Epithelial cell of esophagus (primary cell): ENCODE measurements around the gene GATAD2A.

Experiments
- DNase-seq: peaks from one replicate; pipeline ENCODE4 v3.0.0; 2010; ENCODE audit warnings: low read depth
- H3K4me3 ChIP-seq: 2 replicates; pipeline ENCODE4 v1.5.1; 2011; ENCODE audit warnings: mild to moderate bottlenecking, low read length, control low read depth
- TF ChIP-seq, protein P1 (sequence below): IDR thresholded peaks from 2 replicates; pipeline ENCODE4 v1.5.1; 2011; ENCODE audit warnings: low read depth, mild to moderate bottlenecking, low read length, control low read depth, inconsistent platforms; ENCODE audit not compliant: insufficient read depth; ENCODE audit errors: missing control alignments

Gene GATAD2A

DNA sequence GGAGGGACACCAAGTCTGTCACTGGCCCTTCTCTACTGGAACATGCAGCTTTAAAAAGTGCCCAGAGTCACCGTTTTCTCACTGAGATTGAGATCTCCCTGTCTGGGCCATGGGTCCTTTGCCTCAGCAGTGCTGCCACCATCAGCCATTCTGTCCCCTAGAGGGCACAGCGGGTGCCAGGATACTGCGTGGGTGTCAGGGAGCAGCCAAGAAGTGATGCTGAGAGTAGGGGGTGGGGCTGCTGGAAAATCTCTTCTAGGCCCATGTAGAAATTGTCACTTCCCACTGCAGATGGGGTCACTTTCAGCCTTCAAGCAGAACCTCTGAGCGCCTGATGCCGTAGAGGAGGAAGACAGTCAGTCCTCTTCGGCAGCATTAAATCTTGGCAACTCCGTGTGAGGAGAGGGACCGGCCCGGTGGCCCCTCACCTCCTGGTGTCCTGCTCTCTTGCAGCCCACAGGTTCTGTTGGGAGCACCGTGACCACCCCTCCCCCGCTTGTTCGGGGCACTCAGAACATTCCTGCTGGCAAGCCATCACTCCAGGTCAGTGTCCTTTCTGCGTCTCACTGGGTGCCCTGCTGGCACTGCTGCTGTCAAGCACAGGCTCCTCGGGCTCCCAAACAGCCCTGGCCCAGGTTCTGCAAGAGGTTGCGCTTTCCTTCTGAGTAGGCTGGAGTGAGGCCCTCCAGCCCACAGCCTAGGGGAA is 88.5 kb downstream of the GATAD2A start:
- no peak for DNase-seq
- no peak overlapping the region for H3K4me3 ChIP-seq
- TF ChIP-seq, protein P1, sequence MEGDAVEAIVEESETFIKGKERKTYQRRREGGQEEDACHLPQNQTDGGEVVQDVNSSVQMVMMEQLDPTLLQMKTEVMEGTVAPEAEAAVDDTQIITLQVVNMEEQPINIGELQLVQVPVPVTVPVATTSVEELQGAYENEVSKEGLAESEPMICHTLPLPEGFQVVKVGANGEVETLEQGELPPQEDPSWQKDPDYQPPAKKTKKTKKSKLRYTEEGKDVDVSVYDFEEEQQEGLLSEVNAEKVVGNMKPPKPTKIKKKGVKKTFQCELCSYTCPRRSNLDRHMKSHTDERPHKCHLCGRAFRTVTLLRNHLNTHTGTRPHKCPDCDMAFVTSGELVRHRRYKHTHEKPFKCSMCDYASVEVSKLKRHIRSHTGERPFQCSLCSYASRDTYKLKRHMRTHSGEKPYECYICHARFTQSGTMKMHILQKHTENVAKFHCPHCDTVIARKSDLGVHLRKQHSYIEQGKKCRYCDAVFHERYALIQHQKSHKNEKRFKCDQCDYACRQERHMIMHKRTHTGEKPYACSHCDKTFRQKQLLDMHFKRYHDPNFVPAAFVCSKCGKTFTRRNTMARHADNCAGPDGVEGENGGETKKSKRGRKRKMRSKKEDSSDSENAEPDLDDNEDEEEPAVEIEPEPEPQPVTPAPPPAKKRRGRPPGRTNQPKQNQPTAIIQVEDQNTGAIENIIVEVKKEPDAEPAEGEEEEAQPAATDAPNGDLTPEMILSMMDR: peak; percentile 9

DNA sequence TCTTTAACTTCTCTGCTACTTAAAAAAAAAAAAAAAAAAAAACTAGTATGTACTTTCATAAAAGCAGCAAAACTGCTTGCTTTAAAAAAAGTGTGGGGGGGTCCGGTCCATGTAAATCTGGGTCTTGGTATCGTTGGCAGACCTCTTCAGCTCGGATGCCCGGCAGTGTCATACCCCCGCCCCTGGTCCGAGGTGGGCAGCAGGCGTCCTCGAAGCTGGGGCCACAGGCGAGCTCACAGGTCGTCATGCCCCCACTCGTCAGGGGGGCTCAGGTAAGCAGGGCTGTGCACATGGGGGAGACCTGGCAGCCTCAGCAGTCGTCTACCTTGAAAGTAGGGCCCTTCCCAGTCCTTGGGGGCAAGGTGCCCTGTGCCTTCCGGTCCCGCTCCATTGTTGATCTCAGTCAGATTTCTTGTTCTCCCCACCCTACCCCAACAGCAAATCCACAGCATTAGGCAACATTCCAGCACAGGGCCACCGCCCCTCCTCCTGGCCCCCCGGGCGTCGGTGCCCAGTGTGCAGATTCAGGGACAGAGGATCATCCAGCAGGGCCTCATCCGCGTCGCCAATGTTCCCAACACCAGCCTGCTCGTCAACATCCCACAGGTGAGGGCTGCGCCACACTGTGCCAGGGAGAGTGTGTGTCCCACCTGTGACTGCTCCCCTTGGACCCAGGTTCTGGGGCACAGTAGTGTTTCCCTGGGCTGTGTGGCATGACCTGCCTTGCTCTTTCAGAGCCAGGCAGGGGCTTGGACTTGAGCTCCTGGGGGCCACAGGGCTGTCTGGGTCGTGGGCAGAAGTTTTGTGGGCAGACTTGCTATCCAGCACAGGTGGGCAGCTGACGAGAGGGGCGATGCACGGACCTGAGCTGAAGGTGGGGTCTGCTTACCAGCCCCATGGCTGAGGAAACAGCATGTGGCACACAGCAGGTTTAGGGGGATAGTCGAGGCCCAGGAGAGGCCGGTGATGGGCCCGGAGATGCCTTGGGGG is 90.4 kb downstream of the GATAD2A start:
- TF ChIP-seq, protein P1: no peak
- DNase-seq: no peak
- H3K4me3 ChIP-seq: no peak overlapping the region

DNA sequence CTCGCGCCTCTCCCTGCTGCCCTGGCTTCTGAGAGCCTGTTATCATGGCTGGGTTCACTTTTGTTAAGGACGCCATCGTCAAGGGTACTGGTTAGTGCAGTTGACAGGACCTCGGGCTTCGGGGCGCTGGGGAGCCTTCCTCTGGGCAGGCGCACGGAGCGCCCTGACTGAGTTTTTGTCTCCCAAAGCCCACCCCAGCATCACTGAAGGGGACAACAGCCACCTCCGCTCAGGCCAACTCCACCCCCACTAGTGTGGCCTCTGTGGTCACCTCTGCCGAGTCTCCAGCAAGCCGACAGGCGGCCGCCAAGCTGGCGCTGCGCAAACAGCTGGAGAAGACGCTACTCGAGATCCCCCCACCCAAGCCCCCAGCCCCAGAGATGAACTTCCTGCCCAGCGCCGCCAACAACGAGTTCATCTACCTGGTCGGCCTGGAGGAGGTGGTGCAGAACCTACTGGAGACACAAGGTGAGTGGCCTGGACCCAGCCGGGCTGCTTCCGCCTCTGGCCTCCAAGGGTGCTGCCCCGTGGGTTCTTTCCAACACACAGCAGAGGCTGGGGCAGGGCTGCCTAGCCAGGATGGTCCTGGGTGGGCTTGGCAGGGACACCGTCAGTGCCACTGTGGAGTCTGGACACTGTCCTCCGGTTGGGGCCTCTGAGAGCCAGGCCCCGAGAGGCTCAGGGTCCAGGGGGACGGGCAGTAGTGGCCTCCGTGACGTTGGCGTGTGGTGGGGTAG is 92.9 kb downstream of the GATAD2A start:
- no peak for DNase-seq
- TF ChIP-seq, protein P1: no peak
- H3K4me3 ChIP-seq: no peak overlapping the region

DNA sequence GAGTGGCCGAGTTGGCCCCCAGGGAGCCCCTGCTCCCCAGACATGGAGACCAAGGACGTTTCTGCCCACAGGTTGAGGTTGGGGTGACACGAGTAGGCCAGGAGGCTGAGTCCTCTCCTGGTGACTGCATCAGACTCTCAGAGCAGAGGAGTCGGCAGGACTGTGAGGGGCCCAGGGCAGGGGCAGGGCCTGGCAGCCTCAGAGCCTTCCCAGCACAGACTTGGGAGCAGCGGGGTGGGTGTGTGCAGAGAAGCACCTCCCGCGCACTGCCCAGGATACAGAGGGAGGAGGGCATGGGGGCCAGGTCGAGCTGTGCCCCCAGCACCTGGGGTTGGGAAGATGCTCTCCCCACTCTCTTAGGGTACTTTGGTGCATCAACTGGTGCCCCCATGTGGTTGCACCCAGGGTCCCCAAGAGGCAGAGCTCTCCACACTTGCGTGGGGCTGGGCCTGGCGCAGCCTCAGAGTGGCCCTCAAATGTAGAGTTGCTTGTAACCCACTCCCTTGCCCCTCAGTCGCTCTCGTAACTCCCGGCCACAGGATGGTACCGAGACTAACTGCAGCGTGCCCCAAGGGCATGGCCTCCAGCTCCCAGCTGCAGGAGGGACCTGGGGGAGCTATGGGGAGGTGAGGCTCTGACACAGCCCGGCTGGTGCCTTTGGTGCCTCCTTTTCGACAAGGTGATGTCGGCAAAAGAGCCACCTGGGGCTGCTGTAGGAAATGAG is 94.0 kb downstream of the GATAD2A start:
- DNase-seq: no peak
- TF ChIP-seq, protein P1: no peak
- no peak overlapping the region for H3K4me3 ChIP-seq

DNA sequence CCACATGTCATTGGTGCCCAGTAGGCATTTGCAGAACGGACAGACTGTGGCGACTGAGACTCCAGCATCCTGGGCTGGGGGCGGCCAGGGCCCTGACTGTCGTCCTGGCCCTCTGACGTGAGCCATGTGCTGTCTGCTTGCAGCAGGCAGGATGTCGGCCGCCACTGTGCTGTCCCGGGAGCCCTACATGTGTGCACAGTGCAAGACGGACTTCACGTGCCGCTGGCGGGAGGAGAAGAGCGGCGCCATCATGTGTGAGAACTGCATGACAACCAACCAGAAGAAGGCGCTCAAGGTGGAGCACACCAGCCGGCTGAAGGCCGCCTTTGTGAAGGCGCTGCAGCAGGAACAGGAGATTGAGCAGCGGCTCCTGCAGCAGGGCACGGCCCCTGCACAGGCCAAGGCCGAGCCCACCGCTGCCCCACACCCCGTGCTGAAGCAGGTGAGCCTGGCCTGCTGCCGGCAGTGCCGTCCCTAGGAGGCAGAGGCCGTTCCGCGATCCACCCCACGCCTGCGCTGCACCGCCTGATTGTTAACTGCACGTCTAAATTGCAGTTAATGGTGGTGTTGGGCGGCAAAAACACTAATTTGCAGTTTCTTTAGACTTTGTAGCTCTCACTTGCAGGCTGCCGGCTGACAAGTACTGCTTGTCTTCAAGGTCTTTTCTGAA is 95.6 kb downstream of the GATAD2A start:
- no peak for DNase-seq
- no peak overlapping the region for H3K4me3 ChIP-seq
- TF ChIP-seq, protein P1: no peak

DNA sequence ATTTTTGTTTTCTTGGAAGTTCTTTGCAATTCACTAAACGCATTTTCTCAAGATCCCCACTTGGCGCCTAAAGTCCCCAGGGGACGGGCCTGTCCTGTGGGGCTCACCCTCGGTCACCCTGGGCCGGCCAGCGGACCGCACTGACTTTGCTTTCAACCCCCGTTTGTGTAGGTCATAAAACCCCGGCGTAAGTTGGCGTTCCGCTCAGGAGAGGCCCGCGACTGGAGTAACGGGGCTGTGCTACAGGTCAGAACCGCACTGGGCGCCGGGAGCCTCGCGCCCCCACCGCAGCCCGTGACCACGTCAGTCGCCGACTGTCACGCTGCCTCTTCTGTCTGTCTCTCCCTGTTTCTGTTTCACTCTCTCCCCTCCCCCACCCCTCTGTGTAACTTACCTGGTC is 96.3 kb downstream of the GATAD2A start:
- DNase-seq: no peak
- H3K4me3 ChIP-seq: no peak overlapping the region
- TF ChIP-seq, protein P1: no peak
